Prostate gland (tissue), 2 donors: ENCODE data around the gene SULF2.

ENCODE experiments used
- POLR2A ChIP-seq: fragments of 450-650 bp; IDR thresholded peaks from one replicate; pipeline ENCODE4 v1.6.1; 2016; ENCODE audit warnings: antibody characterized with exemption, mild to moderate bottlenecking
- POLR2AphosphoS5 ChIP-seq: sonication (generic); formaldehyde crosslinking; IDR thresholded peaks from one replicate; pipeline ENCODE4 v1.6.1; 2017; ENCODE audit warnings: antibody characterized with exemption
- TF ChIP-seq, protein P1 (sequence below), 4 experiments: fragments of 200-600 bp in 2 of 4; fragments of 450-650 bp in 2 of 4; sonication (generic) in 2 of 4; IDR thresholded peaks; 1 replicate in 3 of 4; 2 replicates in 1 of 4; pipeline ENCODE4 v1.5.1; 2016 to 2019; ENCODE audit warnings: antibody characterized with exemption in 4 of 4, mild to moderate bottlenecking in 2 of 4, moderate library complexity in 2 of 4

DNA sequence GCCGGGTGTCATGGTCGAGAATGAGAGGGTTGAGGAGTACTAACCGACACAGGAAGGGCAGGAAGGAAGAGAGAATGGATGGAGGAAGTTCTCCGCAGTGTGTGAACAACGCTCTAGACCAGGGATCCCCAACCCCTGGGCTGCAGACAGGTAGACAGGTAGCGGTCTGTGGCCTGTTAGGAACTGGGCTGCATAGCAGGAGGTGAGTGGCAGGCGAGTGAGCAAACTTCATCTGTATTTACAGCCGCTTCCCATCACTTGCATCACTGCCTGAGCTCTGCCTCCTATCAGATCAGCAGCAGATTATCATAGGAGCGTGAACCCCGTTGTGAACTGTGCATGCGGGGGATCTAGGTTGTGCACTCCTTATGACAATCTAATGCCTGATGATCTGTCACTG, 62.0 kb downstream of the SULF2 start:
- no peak for TF ChIP-seq POLR2A
- TF ChIP-seq, protein P1, sequence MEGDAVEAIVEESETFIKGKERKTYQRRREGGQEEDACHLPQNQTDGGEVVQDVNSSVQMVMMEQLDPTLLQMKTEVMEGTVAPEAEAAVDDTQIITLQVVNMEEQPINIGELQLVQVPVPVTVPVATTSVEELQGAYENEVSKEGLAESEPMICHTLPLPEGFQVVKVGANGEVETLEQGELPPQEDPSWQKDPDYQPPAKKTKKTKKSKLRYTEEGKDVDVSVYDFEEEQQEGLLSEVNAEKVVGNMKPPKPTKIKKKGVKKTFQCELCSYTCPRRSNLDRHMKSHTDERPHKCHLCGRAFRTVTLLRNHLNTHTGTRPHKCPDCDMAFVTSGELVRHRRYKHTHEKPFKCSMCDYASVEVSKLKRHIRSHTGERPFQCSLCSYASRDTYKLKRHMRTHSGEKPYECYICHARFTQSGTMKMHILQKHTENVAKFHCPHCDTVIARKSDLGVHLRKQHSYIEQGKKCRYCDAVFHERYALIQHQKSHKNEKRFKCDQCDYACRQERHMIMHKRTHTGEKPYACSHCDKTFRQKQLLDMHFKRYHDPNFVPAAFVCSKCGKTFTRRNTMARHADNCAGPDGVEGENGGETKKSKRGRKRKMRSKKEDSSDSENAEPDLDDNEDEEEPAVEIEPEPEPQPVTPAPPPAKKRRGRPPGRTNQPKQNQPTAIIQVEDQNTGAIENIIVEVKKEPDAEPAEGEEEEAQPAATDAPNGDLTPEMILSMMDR (IDR thresholded peaks at IDR 0.05): no peak
- no peak for TF ChIP-seq POLR2AphosphoS5
